Stimulated activated effector memory CD8-positive, alpha-beta T cell treated with anti-CD3 and anti-CD28 coated beads, Interleukin-12 subunit alpha, Interleukin-12 subunit beta, amount 100 ng/mL, for 72 hours (primary cell): ENCODE data around the gene SNRPD2.
"Not testable (repeated sequence)": the region's sequence is repeated elsewhere in the genome, so short reads cannot be mapped to it uniquely, and the experiment has no call there.

Source experiments
- ATAC-seq: fragments of 150-1000 bp; cut with Tn5 transposase; 2 replicates; pipeline ENCODE4 v1.10.0; 2021
- DNase-seq, 2 donors: peaks; one replicate each; pipeline ENCODE4 v3.0.0; 2021 to 2022; ENCODE audit warnings: low spot score in 2 of 2
- H3K27ac Mint-ChIP-seq: one replicate; pipeline ENCODE4 v1.8.0; 2022; ENCODE audit warnings: mild to moderate bottlenecking, mixed read lengths
- H3K36me3 Mint-ChIP-seq: one replicate; pipeline ENCODE4 v1.8.0; 2022; ENCODE audit warnings: mild to moderate bottlenecking, mixed read lengths
- H3K4me1 Mint-ChIP-seq: one replicate; pipeline ENCODE4 v1.8.0; 2022; ENCODE audit warnings: mixed read lengths
- H3K4me3 Mint-ChIP-seq: one replicate; pipeline ENCODE4 v1.8.0; 2022; ENCODE audit warnings: mild to moderate bottlenecking, mixed read lengths
- H3K9me3 Mint-ChIP-seq: one replicate; pipeline ENCODE4 v1.8.0; 2022; ENCODE audit warnings: mixed read lengths

SNRPD2 gene

DNA sequence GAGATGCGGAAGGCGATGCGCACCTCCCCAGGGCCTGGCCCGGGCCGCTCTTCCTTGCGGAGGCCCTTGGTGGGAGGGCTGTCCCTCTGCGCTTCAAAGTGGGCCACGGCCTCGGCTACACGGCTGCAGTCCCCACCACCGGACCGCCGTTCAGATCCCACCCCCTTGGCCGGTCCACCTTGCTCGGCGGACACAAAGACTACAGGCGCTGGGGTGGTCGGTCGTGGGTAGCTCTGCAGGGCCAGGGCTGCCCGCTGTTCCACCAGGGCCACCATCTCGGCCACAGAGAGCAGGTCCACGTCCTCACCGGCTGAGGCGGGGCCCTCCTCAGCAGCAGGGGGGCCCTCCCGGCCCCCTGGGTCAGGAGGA is 20.9 kb upstream of the SNRPD2 start:
- no peak for DNase-seq
- Mint-ChIP-seq H3K4me3 (no peak overlapping the region), H3K9me3 (no peaks in the 10 kb centered on the region), H3K36me3 (peaks cover 84% of the 10 kb centered on the region), H3K27ac (no peak overlapping the region), H3K4me1 (peaks cover 31% of the 10 kb centered on the region)
- no peak for ATAC-seq

DNA sequence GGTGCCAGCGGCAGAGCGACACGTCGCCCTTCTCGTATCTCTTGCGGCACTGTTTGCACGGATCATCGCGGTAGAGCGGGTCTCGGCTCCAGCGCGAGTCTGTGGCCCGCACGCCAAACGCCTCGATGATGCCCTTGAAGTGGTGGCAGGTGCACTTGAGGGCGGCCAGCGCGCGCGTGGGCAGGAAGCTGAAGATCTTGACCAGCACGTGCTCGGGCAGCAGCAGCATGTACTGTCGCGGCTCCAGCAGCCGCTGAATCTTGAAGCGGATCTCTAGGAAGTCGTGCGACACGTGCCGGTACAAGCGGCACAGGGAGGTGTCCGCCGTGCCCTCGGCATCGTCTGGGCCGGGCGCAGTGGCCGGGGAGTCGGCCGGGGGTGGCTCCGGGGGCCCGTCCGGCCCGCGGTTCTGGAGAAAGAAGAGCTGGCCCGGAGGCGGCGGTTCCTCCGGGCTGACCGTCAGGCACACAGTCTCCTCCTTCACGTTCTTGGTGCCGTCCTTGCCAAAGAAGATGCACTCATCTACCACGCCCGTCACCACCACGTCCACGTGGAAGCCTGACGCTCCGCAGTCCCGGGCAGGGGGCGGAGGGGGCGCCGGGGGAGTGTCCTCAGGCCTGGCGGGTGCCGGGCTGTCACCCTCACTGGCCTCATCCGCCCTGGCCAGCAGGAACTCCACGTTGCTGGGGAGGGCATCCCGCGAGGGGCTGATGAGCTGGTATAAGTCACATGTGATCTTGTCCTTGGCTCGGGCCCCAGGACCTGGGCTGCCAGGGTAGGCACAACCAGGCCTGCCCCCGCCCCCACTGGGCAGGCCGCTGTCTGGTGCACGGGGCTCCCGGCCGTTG is 20.3 kb upstream of the SNRPD2 start:
- H3K36me3 Mint-ChIP-seq: peaks cover 83% of the 10 kb centered on the region
- peaks cover 25% of the 10 kb centered on the region for H3K4me1 Mint-ChIP-seq
- H3K9me3 Mint-ChIP-seq: no peaks in the 10 kb centered on the region
- ATAC-seq (no peak), DNase-seq (no peak)
- peak overlapping the region; percentile 60 for H3K27ac Mint-ChIP-seq
- H3K4me3 Mint-ChIP-seq: no peak overlapping the region

DNA sequence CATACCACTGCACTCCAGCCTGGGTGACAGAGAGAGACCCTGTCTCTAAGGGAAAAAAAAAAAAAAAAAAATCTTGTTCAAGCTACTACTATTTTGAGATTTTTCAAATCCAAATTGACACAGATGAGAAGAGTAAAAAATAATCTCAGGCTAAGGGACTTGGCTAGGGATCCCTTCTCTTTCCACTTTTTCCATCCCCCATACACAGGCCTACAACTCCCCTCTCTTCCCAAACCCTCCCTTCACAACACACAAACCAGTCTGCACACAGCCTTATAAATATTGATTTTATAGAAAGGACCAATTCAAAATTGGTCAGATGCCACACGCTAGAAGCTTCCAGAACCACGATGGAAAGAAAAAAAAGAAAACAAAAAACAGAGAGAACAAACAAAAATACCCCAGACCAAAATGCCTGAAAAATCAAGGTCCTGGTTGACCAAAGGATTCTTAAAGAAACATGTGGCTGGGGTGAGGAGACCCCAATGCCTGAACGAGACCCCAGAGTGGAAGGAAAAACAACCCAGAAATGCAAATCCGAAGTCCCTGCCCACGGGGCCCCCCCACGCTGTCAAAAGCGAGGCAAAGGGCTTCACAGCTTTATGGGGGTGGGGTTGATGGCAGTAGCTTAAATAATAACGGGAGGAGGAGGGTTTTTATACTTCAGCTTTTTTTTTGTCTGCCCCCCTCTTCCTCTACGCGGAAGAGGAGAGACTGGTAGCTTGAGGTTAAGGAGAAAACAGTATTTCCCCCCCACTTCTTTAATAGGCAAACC is 18.8 kb upstream of the SNRPD2 start:
- H3K36me3 Mint-ChIP-seq: peaks cover 67% of the 10 kb centered on the region
- no peaks in the 10 kb centered on the region for H3K9me3 Mint-ChIP-seq
- ATAC-seq (no peak), DNase-seq (no peak)
- no peak overlapping the region for H3K4me3 Mint-ChIP-seq
- H3K27ac Mint-ChIP-seq: peak overlapping the region; percentile 60
- peaks cover 10% of the 10 kb centered on the region for H3K4me1 Mint-ChIP-seq

DNA sequence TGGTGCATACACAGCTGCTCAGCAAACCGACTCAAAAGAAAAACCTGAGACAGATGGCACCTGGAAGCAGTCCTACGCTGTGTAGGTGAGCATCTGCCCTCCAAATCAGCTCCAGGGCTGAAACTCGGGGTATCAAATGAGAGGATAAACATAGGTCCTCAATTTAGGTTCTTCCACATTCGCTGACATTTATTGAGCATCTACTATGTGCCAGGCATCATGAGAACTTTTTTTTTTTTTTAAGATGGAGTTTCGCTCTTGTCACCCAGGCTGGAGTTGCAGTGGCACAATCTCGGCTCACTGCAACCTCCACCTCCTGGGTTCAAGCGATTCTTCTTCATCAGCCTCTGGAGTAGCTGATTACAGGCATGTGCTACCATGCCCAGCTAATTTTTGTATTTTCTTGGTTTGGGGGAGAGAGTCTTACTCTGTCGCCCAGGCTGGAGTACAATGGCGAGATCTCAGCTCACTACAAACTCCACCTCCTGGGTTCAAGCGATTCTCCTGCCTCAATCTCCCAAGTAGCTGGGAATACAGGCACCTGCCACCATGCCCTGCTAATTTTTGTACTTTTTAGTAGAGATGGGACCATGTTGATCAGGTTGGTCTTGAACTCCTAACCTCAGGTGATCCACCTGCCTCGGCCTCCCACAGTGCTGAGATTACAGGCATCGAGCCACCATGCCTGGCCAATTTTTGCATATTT is 14.1 kb upstream of the SNRPD2 start:
- Mint-ChIP-seq H3K4me1 (peaks cover 7% of the 10 kb centered on the region), H3K36me3 (peaks cover 75% of the 10 kb centered on the region), H3K9me3 (no peaks in the 10 kb centered on the region), H3K27ac (no peak overlapping the region), H3K4me3 (no peak overlapping the region)
- DNase-seq: no peak
- ATAC-seq: no peak

DNA sequence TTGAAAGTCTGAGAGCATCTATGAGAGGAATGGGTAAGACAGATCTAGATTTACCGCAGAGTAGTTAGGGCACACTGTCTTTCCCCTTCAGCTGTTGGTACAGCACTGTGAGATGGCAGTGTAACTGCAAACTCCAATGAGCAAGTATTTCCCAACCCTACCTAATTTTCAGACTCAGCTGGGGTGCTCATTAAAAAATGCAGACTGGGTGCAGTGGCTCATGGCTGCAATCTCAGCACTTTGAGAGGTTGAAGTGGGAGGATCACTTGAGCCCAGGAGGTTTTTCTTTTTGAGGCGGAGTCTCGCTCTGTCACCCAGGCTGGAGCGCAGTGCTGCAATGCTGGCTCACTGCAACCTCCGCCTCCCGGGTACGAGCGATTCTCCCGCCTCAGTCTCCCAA is 13.4 kb upstream of the SNRPD2 start:
- H3K36me3 Mint-ChIP-seq: peaks cover 75% of the 10 kb centered on the region
- ATAC-seq (peak; percentile 13), DNase-seq (no peak)
- no peak overlapping the region for H3K27ac Mint-ChIP-seq
- H3K9me3 Mint-ChIP-seq: no peaks in the 10 kb centered on the region
- H3K4me3 Mint-ChIP-seq: no peak overlapping the region
- H3K4me1 Mint-ChIP-seq: no peaks in the 10 kb centered on the region

DNA sequence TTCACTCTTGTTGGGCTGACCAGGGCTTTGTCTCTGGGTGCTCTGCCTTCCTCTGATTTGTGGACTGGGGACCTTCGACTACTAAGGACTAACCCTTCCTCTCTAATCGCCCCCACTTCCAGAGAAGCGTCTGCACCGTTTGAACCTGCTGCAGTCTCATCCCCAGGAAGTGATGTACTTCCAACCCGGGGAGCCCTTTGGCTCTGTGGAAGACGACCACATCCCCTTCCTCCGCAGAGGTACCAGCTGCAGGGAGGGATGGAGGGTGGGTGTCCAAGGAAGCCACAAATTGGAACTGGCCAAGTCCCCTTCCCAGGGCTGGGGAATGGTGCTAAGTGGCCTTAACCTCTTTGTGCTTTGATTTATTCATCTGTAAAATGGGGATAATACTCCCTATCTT is 9.9 kb upstream of the SNRPD2 start:
- Mint-ChIP-seq H3K4me3 (no peak overlapping the region), H3K36me3 (peaks cover 81% of the 10 kb centered on the region), H3K27ac (no peak overlapping the region), H3K9me3 (no peaks in the 10 kb centered on the region), H3K4me1 (peaks cover 7% of the 10 kb centered on the region)
- ATAC-seq (no peak), DNase-seq (no peak)

DNA sequence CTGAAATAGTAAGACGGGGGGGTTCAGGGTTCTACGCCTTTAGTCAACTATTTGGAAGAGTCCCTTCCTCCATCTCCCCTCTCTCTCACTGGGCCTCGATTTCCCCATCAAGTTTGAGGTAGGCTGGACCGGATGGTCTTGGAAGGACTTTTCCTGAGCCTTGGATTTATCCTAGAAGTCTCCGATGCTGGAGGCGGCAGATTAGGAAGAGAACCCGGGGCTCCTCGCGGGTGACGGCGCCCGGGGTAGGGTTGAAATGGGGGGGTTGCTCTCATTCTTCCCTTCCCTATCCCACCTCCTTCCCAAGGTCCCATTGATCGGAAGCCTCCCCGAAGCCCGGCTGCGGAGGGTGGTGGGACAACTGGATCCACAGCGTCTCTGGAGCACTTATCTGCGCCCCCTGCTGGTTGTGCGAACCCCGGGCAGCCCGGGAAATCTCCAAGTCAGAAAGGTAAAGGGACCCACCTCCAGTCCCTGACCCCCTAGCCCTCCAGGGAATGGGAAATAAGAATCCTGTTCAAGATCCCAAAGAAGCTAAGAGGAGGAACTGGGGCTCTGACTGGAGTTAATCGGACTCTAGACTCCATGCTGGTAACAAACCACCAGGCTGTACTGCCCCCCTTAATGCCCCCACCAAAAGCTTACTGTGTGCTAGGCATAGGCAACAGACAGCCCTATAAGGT is 1.5 kb upstream of the SNRPD2 start:
- Mint-ChIP-seq H3K9me3 (no peaks in the 10 kb centered on the region), H3K27ac (peak overlapping the region; percentile 97), H3K4me3 (peak overlapping the region; percentile 90), H3K36me3 (peaks cover 95% of the 10 kb centered on the region), H3K4me1 (peaks cover 38% of the 10 kb centered on the region)
- peak; percentile 77 to 89 for DNase-seq
- no peak for ATAC-seq

DNA sequence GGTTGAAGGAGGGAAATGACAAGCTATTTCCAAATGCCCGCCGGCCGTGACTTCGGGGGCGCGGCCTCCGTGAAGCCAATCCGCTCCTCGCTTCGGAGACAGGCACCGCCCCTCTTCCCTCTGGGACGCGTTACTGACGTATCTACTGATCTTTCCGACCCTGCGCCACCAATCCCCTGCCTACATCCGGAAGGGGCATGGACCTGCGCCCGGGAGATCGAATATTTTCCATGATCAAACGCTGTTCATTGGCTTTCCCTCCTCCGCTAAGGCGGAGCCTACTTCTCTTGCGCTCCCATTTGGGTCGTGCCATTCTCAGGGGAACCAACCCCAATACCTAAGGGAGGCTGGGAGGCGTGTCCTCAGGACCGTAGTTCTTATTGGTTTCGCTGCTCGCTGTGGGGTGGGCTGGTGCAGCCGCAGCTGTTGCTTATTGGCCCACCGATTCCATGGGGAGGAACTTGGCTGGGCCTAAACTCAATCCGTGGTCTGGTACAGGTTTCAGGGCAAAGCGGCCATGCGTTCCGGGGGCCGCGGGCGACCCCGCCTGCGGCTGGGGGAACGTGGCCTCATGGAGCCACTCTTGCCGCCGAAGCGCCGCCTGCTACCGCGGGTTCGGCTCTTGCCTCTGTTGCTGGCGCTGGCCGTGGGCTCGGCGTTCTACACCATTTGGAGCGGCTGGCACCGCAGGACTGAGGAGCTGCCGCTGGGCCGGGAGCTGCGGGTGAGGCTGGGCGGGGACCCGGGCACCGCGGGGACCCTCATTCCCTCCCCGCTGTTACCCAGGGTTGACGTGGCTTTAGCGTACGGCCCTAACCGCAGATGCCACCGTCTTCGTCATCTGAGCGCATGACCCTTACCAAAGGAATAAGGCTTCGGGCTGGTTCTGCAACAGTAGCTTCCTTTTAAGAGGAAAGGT is 693 bp upstream of the SNRPD2 start, which contains the start of gene QPCTL:
TSS of gene QPCTL (plus strand) at position 480 of the 919 bp plus-strand sequence. CDS start at position 518, 38 bp downstream.
- Mint-ChIP-seq H3K4me3 (peak within 1 kb of the TSS; percentile 90), H3K27ac (peak within 1 kb of the TSS; percentile 97), H3K4me1 (peaks cover 33% of the 10 kb centered on the region), H3K9me3 (no peaks in the 10 kb centered on the region), H3K36me3 (peaks cover 95% of the 10 kb centered on the region)
- DNase-seq (peak; percentile 92 to 99), ATAC-seq (peak; percentile 95)

DNA sequence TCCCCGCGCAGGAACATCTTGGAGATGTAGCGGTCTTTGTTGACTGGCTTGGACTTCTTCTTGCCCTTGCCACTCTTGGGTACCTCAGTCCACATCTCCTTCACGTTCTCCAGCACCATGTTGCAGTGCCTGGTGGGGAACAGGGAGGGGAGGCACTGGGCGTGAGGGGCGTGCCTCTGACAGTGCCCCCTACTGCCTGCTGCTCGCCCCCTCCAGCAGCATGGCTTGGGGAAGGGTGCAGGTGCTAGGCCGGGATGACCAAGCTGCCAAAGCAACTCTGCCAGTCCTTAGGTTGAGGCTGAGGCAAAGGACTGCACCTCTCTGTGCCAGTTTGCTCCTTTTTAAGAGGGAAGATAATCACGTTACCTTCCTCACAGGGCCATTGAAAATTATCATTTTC is 4.2 kb downstream of the SNRPD2 start:
- no peak for DNase-seq
- no peak overlapping the region for H3K4me3 Mint-ChIP-seq
- no peak overlapping the region for H3K27ac Mint-ChIP-seq
- H3K36me3 Mint-ChIP-seq: peaks cover 95% of the 10 kb centered on the region
- H3K4me1 Mint-ChIP-seq: peaks cover 19% of the 10 kb centered on the region
- no peak for ATAC-seq
- H3K9me3 Mint-ChIP-seq: no peaks in the 10 kb centered on the region

DNA sequence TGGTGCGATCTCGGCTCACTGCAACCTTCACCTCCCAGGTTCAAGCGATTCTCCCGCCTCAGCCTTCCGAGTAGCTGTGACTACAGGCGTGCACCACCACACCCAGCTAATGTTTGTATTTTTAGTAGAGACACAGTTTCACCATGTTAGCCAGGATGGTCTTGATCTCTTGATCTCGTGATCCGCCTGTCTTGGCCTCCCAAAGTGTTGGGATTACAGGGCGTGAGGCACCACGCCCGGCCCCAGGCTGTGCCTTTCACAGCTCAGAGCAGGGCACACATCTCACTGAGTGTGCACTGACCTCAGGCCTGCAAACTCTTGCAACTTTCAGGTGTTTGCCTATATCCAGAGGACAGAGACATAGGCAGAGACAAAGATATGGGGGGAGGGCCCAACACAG is 6.7 kb downstream of the SNRPD2 start:
- not testable (repeated sequence) for H3K27ac Mint-ChIP-seq, DNase-seq, H3K4me3 Mint-ChIP-seq, H3K9me3 Mint-ChIP-seq, ATAC-seq
- peaks cover 18% of the 10 kb centered on the region for H3K4me1 Mint-ChIP-seq
- H3K36me3 Mint-ChIP-seq: peaks cover 82% of the 10 kb centered on the region

DNA sequence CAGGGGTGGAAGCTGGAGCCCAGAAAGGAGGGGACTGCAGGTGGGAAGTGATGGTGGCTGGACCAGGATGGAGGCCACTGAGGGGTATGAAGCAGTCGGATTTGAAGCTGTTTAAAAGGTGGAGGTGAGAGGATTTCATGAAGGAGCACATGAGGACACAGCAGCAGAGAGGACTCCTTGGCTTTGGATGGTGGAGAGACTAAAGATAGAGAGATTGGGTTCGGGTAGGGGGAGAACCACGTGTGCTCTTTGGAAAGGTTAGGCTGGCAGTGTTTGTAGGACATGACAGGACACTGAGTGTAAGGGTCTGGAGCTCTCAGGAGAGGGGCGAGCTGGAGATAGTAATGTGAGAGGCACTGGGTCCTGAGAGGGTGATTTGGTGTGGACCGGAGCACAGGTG is 8.8 kb downstream of the SNRPD2 start:
- Mint-ChIP-seq H3K9me3 (no peaks in the 10 kb centered on the region), H3K4me3 (no peak overlapping the region), H3K36me3 (peaks cover 60% of the 10 kb centered on the region), H3K27ac (no peak overlapping the region), H3K4me1 (peaks cover 12% of the 10 kb centered on the region)
- ATAC-seq (no peak), DNase-seq (no peak)

DNA sequence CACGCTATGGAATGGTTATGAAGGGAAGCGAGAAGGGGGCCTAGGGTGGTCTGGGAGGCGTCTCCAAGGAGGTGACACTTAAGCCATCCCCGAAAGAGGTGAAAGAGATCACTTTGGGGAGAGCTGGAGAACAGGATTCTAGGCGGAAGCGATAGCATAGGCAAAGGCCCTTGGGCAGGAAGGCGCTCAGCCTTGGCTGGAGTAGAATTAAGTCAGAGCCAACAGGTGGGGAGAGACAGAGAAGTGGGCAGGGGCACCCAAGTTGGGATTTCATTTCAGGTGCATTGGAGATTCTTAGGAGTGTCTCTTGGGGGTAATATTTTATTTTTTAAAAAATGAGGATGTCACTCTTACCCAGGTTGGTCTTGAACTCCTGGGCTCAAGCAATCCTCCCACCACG is 9.6 kb downstream of the SNRPD2 start:
- Mint-ChIP-seq H3K27ac (peak overlapping the region; percentile 76), H3K36me3 (peaks cover 52% of the 10 kb centered on the region), H3K9me3 (no peaks in the 10 kb centered on the region), H3K4me3 (peak overlapping the region; percentile 67), H3K4me1 (peaks cover 19% of the 10 kb centered on the region)
- DNase-seq (no peak), ATAC-seq (no peak)

DNA sequence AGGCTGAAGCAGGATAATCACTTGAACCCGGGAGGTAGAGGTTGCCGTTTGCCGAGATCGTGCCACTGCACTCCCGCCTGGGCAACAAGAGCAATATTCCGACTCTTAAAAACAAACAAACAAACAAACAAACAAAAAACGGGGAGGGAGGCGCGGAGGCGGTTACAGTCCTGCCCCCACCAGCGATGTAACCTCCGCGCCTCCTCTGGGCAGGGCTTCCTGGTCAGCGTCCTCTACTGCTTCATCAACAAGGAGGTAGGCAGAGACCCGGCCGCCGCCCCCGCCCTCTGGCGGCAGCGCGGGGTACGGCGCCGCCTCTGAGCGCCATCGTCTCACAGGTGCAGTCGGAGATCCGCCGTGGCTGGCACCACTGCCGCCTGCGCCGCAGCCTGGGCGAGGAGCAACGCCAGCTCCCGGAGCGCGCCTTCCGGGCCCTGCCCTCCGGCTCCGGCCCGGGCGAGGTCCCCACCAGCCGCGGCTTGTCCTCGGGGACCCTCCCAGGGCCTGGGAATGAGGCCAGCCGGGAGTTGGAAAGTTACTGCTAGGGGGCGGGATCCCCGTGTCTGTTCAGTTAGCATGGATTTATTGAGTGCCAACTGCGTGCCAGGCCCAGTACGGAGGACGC is 10.2 kb downstream of the SNRPD2 start:
- peaks cover 46% of the 10 kb centered on the region for H3K36me3 Mint-ChIP-seq
- no peaks in the 10 kb centered on the region for H3K9me3 Mint-ChIP-seq
- ATAC-seq: peak; percentile 92
- DNase-seq: peak; percentile 90 to 95
- H3K27ac Mint-ChIP-seq: peak overlapping the region; percentile 76
- peak overlapping the region; percentile 67 for H3K4me3 Mint-ChIP-seq
- peaks cover 25% of the 10 kb centered on the region for H3K4me1 Mint-ChIP-seq
